ENCODE measurements around the gene PLXNB3.
"Not testable (repeated sequence)": the region's sequence is repeated elsewhere in the genome, so short reads cannot be mapped to it uniquely, and the experiment has no call there.

Gene PLXNB3

GRCh38 chrX:153739754-153740486, 24.1 kb upstream of the PLXNB3 start:
- no peak overlapping the region for H3K4me3 ChIP-seq (ENCODE audit: low read length)
- TF ChIP-seq CTCF (conservative IDR thresholded peaks at IDR 0.05; ENCODE audit: low read depth, low read length) = no peak
- DNase-seq (ENCODE audit: low read depth) = no peak

GRCh38 chrX:153740631-153741222, 23.3 kb upstream of the PLXNB3 start:
- DNase-seq (ENCODE audit: low read depth) = no peak
- TF ChIP-seq CTCF (conservative IDR thresholded peaks at IDR 0.05; ENCODE audit: low read depth, low read length) = no peak
- H3K4me3 ChIP-seq (ENCODE audit: low read length) = no peak overlapping the region

GRCh38 chrX:153741446-153741845, 22.6 kb upstream of the PLXNB3 start:
- no peak for TF ChIP-seq CTCF (conservative IDR thresholded peaks at IDR 0.05; ENCODE audit: low read depth, low read length)
- DNase-seq (ENCODE audit: low read depth) = no peak
- no peak overlapping the region for H3K4me3 ChIP-seq (ENCODE audit: low read length)

GRCh38 chrX:153742111-153742510, 21.9 kb upstream of the PLXNB3 start:
- not testable (repeated sequence) for DNase-seq (ENCODE audit: low read depth)

GRCh38 chrX:153742796-153743467, 21.1 kb upstream of the PLXNB3 start:
- not testable (repeated sequence) for DNase-seq (ENCODE audit: low read depth); H3K4me3 ChIP-seq (ENCODE audit: low read length)

More at GRCh38 chrX:153742111-153742510, 21.9 kb upstream of the PLXNB3 start:
- H3K4me3 ChIP-seq (ENCODE audit: low read length) = not testable (repeated sequence)

GRCh38 chrX:153743468-153744209, 20.4 kb upstream of the PLXNB3 start:
- not testable (repeated sequence) for H3K4me3 ChIP-seq (ENCODE audit: low read length); DNase-seq (ENCODE audit: low read depth)
- TF ChIP-seq CTCF (conservative IDR thresholded peaks at IDR 0.05; ENCODE audit: low read depth, low read length) = peak; percentile 7

GRCh38 chrX:153744210-153745066, 19.6 kb upstream of the PLXNB3 start:
- DNase-seq (ENCODE audit: low read depth) = no peak
- H3K4me3 ChIP-seq (ENCODE audit: low read length) = no peak overlapping the region
- TF ChIP-seq CTCF (conservative IDR thresholded peaks at IDR 0.05; ENCODE audit: low read depth, low read length) = peak; percentile 36

- not testable (repeated sequence) for H3K4me3 ChIP-seq (ENCODE audit: low read length); DNase-seq (ENCODE audit: low read depth)
Measured at GRCh38 chrX:153745067-153745433, 19.0 kb upstream of the PLXNB3 start.

Data from retinal pigment epithelial cell (primary cell).